ENCODE measurements around the gene DNAJC10.

Gene DNAJC10

GRCh38 chr2:182706751-182707150 is 9.3 kb upstream of the DNAJC10 start:
- TF ChIP-seq EZH2 (optimal IDR thresholded peaks at IDR 0.05; ENCODE audit: low read depth, low read length) (no peak), EZH2phosphoT487 (IDR thresholded peaks at IDR 0.05; ENCODE audit: low read length) (no peak), CTCF (IDR thresholded peaks at IDR 0.05; ENCODE audit: low read length) (no peak)
- no peaks in the 10 kb centered on the region for H3K36me3 ChIP-seq (replicated peaks; ENCODE audit: insufficient read depth, low read length)
- no peak overlapping the region for H3K9ac ChIP-seq (ENCODE audit: low read length)
- H3K4me1 ChIP-seq (ENCODE audit: low read length), result no peaks in the 10 kb centered on the region
- no peaks in the 10 kb centered on the region for H3K9me3 ChIP-seq (replicated peaks; ENCODE audit: insufficient read depth, low read length)
- H3K27me3 ChIP-seq (replicated peaks; ENCODE audit: insufficient read depth, low read length), result no peaks in the 10 kb centered on the region
- H3F3A ChIP-seq (ENCODE audit: insufficient read depth, low read length), result no peaks in the 10 kb centered on the region
- H2AFZ ChIP-seq (ENCODE audit: low read length), result no peak overlapping the region
- no peak overlapping the region for H3K27ac ChIP-seq (ENCODE audit: low read length)
- H3K4me3 ChIP-seq (ENCODE audit: low read length), result no peak overlapping the region
- H3K79me2 ChIP-seq (ENCODE audit: low read length), result no peaks in the 10 kb centered on the region
- DNase-seq, result no peak
- no peaks in the 10 kb centered on the region for H4K20me1 ChIP-seq (ENCODE audit: insufficient read depth, low read length)
- H3K9me2 ChIP-seq (replicated peaks; ENCODE audit: insufficient read depth, low read length), result no peaks in the 10 kb centered on the region
- H3K4me2 ChIP-seq (ENCODE audit: low read depth, low read length), result no peak overlapping the region

- no peak overlapping the region for H3K4me3 ChIP-seq (ENCODE audit: low read length)
- no peaks in the 10 kb centered on the region for H3K9me3 ChIP-seq (replicated peaks; ENCODE audit: insufficient read depth, low read length)
- no peak for TF ChIP-seq EZH2phosphoT487 (IDR thresholded peaks at IDR 0.05; ENCODE audit: low read length)
- TF ChIP-seq CTCF (IDR thresholded peaks at IDR 0.05; ENCODE audit: low read length), result no peak
- no peak for TF ChIP-seq EZH2 (optimal IDR thresholded peaks at IDR 0.05; ENCODE audit: low read depth, low read length)
- H3K79me2 ChIP-seq (ENCODE audit: low read length), result peaks cover 11% of the 10 kb centered on the region
- no peak overlapping the region for H2AFZ ChIP-seq (ENCODE audit: low read length)
- H3K9ac ChIP-seq (ENCODE audit: low read length), result no peak overlapping the region
- no peak overlapping the region for H3K4me2 ChIP-seq (ENCODE audit: low read depth, low read length)
- H3K36me3 ChIP-seq (replicated peaks; ENCODE audit: insufficient read depth, low read length), result no peaks in the 10 kb centered on the region; the same call in 1 of the 2 replicates
- H3F3A ChIP-seq (ENCODE audit: insufficient read depth, low read length), result peaks cover 34% of the 10 kb centered on the region
- H3K9me2 ChIP-seq (replicated peaks; ENCODE audit: insufficient read depth, low read length), result no peaks in the 10 kb centered on the region
- no peak for DNase-seq
- no peaks in the 10 kb centered on the region for H4K20me1 ChIP-seq (ENCODE audit: insufficient read depth, low read length)
- peaks cover 11% of the 10 kb centered on the region for H3K4me1 ChIP-seq (ENCODE audit: low read length)
- no peak overlapping the region for H3K27ac ChIP-seq (ENCODE audit: low read length)
- H3K27me3 ChIP-seq (replicated peaks; ENCODE audit: insufficient read depth, low read length), result no peaks in the 10 kb centered on the region
Observed at GRCh38 chr2:182713601-182714000, 2.5 kb upstream of the DNAJC10 start.

GRCh38 chr2:182715121-182715891 is 751 bp upstream of the DNAJC10 start:
- TF ChIP-seq EZH2phosphoT487 (IDR thresholded peaks at IDR 0.05; ENCODE audit: low read length) (no peak), CTCF (IDR thresholded peaks at IDR 0.05; ENCODE audit: low read length) (no peak), EZH2 (optimal IDR thresholded peaks at IDR 0.05; ENCODE audit: low read depth, low read length) (no peak)
- Histone ChIP-seq H3K9me2 (replicated peaks; ENCODE audit: insufficient read depth, low read length) (no peaks in the 10 kb centered on the region), H3K4me3 (ENCODE audit: low read length) (peak overlapping the region; percentile 98), H3K4me1 (ENCODE audit: low read length) (peaks cover 11% of the 10 kb centered on the region), H4K20me1 (ENCODE audit: insufficient read depth, low read length) (no peaks in the 10 kb centered on the region), H3K4me2 (ENCODE audit: low read depth, low read length) (peak overlapping the region; percentile 55), H3K36me3 (replicated peaks; ENCODE audit: insufficient read depth, low read length) (no peaks in the 10 kb centered on the region; the same call in 1 of the 2 replicates), H3K9ac (ENCODE audit: low read length) (peak overlapping the region; percentile 99), H3F3A (ENCODE audit: insufficient read depth, low read length) (peaks cover 36% of the 10 kb centered on the region), H2AFZ (ENCODE audit: low read length) (peak overlapping the region; percentile 64), H3K79me2 (ENCODE audit: low read length) (peaks cover 26% of the 10 kb centered on the region), H3K27me3 (replicated peaks; ENCODE audit: insufficient read depth, low read length) (no peaks in the 10 kb centered on the region), H3K9me3 (replicated peaks; ENCODE audit: insufficient read depth, low read length) (no peaks in the 10 kb centered on the region), H3K27ac (ENCODE audit: low read length) (peak overlapping the region; percentile 95)
- DNase-seq, result no peak
